ENCODE measurements around the gene NPAS3. TPM values are rescaled to one million over a fixed set of nuclear protein-coding genes. Genes with fewer than 3 reads are reported as not detected.

NPAS3 gene
- total RNA-seq, 1 donor from 2014 or later = 2.4 TPM

DNA sequence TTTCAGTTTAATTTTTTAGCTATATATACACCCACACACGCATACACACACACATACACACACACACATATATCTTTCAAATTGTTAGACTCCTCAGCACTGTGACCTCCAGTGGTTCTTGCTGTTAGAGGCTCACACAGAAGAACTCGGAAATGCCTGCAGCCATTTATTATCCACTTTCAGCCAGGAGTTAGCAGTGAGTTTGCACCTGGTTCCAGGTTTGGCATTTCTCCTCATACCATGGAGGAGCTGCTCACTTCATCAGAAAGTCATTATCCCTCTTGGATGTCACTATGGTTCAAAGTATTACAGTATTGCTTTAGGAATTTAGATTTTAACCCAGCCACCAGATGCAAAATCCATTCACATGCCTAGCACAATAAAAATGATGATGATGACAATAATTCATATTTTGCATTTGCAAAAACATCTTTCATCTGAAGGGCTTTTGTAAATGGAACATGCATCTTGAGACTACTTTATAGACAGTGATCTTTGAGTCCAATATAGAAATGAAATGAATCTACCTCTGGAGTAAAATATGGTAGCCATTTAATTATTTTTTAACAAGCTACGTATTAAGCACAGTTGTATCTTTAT is 42.3 kb downstream of the NPAS3 start:
- Mint-ChIP-seq H3K36me3 (ENCODE audit: unreplicated experiment) (no peaks in the 10 kb centered on the region), H3K27ac (ENCODE audit: unreplicated experiment) (no peak overlapping the region), H3K9me3 (ENCODE audit: unreplicated experiment) (no peaks in the 10 kb centered on the region), H3K4me1 (ENCODE audit: unreplicated experiment) (no peaks in the 10 kb centered on the region), H3K27me3 (ENCODE audit: unreplicated experiment) (no peaks in the 10 kb centered on the region), H3K4me3 (ENCODE audit: unreplicated experiment) (no peak overlapping the region)
- no peak for DNase-seq (ENCODE audit: extremely low spot score, unreplicated experiment)
- TF ChIP-seq, protein P1, sequence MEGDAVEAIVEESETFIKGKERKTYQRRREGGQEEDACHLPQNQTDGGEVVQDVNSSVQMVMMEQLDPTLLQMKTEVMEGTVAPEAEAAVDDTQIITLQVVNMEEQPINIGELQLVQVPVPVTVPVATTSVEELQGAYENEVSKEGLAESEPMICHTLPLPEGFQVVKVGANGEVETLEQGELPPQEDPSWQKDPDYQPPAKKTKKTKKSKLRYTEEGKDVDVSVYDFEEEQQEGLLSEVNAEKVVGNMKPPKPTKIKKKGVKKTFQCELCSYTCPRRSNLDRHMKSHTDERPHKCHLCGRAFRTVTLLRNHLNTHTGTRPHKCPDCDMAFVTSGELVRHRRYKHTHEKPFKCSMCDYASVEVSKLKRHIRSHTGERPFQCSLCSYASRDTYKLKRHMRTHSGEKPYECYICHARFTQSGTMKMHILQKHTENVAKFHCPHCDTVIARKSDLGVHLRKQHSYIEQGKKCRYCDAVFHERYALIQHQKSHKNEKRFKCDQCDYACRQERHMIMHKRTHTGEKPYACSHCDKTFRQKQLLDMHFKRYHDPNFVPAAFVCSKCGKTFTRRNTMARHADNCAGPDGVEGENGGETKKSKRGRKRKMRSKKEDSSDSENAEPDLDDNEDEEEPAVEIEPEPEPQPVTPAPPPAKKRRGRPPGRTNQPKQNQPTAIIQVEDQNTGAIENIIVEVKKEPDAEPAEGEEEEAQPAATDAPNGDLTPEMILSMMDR (IDR thresholded peaks at IDR 0.05) = no peak

DNA sequence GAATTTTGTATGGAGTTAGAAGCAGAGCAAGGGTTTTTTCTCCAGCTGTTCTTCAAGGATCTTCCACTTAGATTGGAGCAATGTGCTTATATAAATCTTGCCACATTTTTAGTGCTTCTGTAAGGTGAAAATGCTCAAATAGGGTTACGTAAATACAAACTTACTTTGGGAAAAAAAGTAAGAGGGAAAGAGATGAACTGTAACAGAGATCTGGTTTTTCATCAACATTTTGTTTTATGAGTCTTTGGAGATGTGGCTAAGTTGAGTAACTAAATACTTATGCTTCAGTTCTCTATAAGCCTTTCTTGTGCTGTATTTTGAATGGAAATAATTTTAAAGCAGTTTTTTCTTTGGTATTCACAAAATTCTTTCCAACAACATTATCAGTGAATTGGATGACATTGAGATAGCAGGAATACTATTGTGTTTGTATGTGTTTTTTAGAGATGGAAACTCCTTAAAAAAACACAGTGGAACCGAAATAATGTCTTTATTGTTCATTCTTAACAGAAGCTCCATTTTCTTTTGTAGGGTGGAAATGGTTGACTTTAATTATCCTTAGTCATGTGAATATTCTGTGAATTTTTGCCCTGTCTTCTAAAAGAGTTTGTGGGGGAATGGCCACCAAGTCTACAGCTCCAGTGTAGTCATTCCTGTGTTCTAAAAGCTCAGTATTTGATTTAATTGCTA is 45.7 kb downstream of the NPAS3 start:
- H3K27ac Mint-ChIP-seq (ENCODE audit: unreplicated experiment) = no peak overlapping the region
- DNase-seq (ENCODE audit: extremely low spot score, unreplicated experiment) = no peak
- H3K9me3 Mint-ChIP-seq (ENCODE audit: unreplicated experiment) = no peaks in the 10 kb centered on the region
- peaks cover 6% of the 10 kb centered on the region for H3K4me1 Mint-ChIP-seq (ENCODE audit: unreplicated experiment)
- TF ChIP-seq, protein P1 (IDR thresholded peaks at IDR 0.05) = no peak
- no peaks in the 10 kb centered on the region for H3K36me3 Mint-ChIP-seq (ENCODE audit: unreplicated experiment)
- no peaks in the 10 kb centered on the region for H3K27me3 Mint-ChIP-seq (ENCODE audit: unreplicated experiment)
- no peak overlapping the region for H3K4me3 Mint-ChIP-seq (ENCODE audit: unreplicated experiment)

- TF ChIP-seq, protein P1 (IDR thresholded peaks at IDR 0.05) = no peak
- Mint-ChIP-seq H3K4me1 (ENCODE audit: unreplicated experiment) (peaks cover 6% of the 10 kb centered on the region), H3K9me3 (ENCODE audit: unreplicated experiment) (no peaks in the 10 kb centered on the region), H3K36me3 (ENCODE audit: unreplicated experiment) (no peaks in the 10 kb centered on the region), H3K27ac (ENCODE audit: unreplicated experiment) (no peak overlapping the region), H3K4me3 (ENCODE audit: unreplicated experiment) (no peak overlapping the region), H3K27me3 (ENCODE audit: unreplicated experiment) (no peaks in the 10 kb centered on the region)
- no peak for DNase-seq (ENCODE audit: extremely low spot score, unreplicated experiment)
These were observed 47.2 kb downstream of the NPAS3 start for GRCh38 chr14:32985866-32986265.

- TF ChIP-seq, protein P1 (IDR thresholded peaks at IDR 0.05) = no peak
- H3K4me3 Mint-ChIP-seq (ENCODE audit: unreplicated experiment) = no peak overlapping the region
- H3K27me3 Mint-ChIP-seq (ENCODE audit: unreplicated experiment) = no peaks in the 10 kb centered on the region
- H3K4me1 Mint-ChIP-seq (ENCODE audit: unreplicated experiment) = peaks cover 6% of the 10 kb centered on the region
- no peak for DNase-seq (ENCODE audit: extremely low spot score, unreplicated experiment)
- H3K36me3 Mint-ChIP-seq (ENCODE audit: unreplicated experiment) = no peaks in the 10 kb centered on the region
- no peak overlapping the region for H3K27ac Mint-ChIP-seq (ENCODE audit: unreplicated experiment)
- no peaks in the 10 kb centered on the region for H3K9me3 Mint-ChIP-seq (ENCODE audit: unreplicated experiment)
These were observed 48.3 kb downstream of the NPAS3 start for GRCh38 chr14:32986791-32987540.

GRCh38 chr14:32991691-32992090 is 53.0 kb downstream of the NPAS3 start:
- H3K27ac Mint-ChIP-seq (ENCODE audit: unreplicated experiment) = no peak overlapping the region
- no peak for DNase-seq (ENCODE audit: extremely low spot score, unreplicated experiment)
- no peaks in the 10 kb centered on the region for H3K27me3 Mint-ChIP-seq (ENCODE audit: unreplicated experiment)
- H3K4me1 Mint-ChIP-seq (ENCODE audit: unreplicated experiment) = peaks cover 5% of the 10 kb centered on the region
- H3K4me3 Mint-ChIP-seq (ENCODE audit: unreplicated experiment) = no peak overlapping the region
- H3K9me3 Mint-ChIP-seq (ENCODE audit: unreplicated experiment) = peaks cover 9% of the 10 kb centered on the region
- TF ChIP-seq, protein P1 (IDR thresholded peaks at IDR 0.05) = no peak
- H3K36me3 Mint-ChIP-seq (ENCODE audit: unreplicated experiment) = no peaks in the 10 kb centered on the region
